ENCODE results near the gene ULK2.

ULK2 gene

DNA sequence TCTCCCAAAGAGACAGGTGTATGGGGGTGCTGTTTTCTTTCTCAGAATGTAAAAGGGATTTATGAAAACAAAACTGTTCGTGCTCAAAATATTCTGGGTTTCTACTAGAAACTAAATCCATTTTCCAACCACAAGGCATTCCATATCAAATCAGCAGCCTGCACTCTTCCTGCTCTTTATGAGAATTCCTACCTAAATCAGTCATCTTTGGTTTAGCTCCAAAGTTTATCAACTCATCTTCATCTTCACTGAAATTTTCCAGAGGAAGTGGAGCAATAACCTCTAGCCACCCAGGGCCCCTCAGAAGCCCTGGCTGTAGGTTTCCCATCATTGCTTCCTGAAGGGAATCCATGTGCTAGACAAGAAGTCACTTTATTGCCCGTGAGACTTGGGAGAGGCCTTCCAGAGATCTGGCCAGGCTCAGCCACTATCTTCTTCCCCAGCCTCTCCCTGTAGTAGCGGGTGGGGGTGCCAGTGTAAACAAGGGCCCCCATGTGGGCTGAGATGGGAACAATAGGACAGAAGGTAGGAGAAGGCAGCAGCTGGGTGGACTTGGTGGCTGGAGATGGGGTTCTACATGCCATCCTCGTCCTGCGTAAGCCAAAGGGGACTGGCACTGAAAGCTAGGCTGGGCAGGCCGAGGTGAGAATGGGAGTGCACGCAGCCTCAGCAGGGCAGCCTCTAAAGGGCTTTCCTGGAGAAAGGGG lies 97.6 kb downstream of the ULK2 start:
- Histone ChIP-seq H2BK5ac (ENCODE audit: low read depth, low read length, poor library complexity, severe bottlenecking) (no peak overlapping the region), H2BK15ac (ENCODE audit: low read depth, poor library complexity, severe bottlenecking) (peak overlapping the region; percentile 6), H4K91ac (ENCODE audit: low read length) (no peak overlapping the region), H2AK5ac (ENCODE audit: low read length, severe bottlenecking) (no peak overlapping the region), H3K14ac (ENCODE audit: low read length in 2 of 2) (no peak overlapping the region), H3K4ac (ENCODE audit: low read depth in 1 of 2, low read length in 2 of 2) (no peak overlapping the region), H3K23ac (ENCODE audit: low read length in 2 of 2) (no peak overlapping the region), H3K36me3 (ENCODE audit: control insufficient read depth in 1 of 2, insufficient read depth in 2 of 2, low read depth in 1 of 2, low read length in 2 of 2) (peaks cover 12 to 19% of the 10 kb centered on the region in 2 experiments), H2BK12ac (ENCODE audit: low read length in 2 of 2) (no peak overlapping the region), H3K18ac (ENCODE audit: low read depth in 1 of 2, low read length in 2 of 2) (no peak overlapping the region), H4K8ac (ENCODE audit: low read length) (peak overlapping the region; percentile 15), H3K9ac (ENCODE audit: low read length) (peak overlapping the region; percentile 58), H3K4me3 (ENCODE audit: insufficient read depth in 1 of 2, low read depth in 1 of 2, low read length in 2 of 2) (no peak overlapping the region), H3K9me3 (ENCODE audit: control insufficient read depth, low read length) (no peaks in the 10 kb centered on the region), H2AFZ (ENCODE audit: low read depth, low read length) (no peak overlapping the region), H3K4me2 (ENCODE audit: low read length, poor library complexity, severe bottlenecking) (no peak overlapping the region), H3K79me1 (replicated peaks; ENCODE audit: low read length, poor library complexity, severe bottlenecking) (no peaks in the 10 kb centered on the region), H3K27ac (ENCODE audit: low read length, poor library complexity, severe bottlenecking) (no peak overlapping the region), H3K27me3 (ENCODE audit: control insufficient read depth in 1 of 2, insufficient read depth in 1 of 2, low read length in 2 of 2) (no peaks in the 10 kb centered on the region), H2BK120ac (ENCODE audit: low read depth, low read length) (no peak overlapping the region), H3K4me1 (ENCODE audit: control insufficient read depth, insufficient read depth, low read depth, low read length) (peaks cover 11% of the 10 kb centered on the region)
- WGBS, result 83% methylated on average over 7 of the region's 7 CpGs
- peak; percentile 56 for DNase-seq

DNA sequence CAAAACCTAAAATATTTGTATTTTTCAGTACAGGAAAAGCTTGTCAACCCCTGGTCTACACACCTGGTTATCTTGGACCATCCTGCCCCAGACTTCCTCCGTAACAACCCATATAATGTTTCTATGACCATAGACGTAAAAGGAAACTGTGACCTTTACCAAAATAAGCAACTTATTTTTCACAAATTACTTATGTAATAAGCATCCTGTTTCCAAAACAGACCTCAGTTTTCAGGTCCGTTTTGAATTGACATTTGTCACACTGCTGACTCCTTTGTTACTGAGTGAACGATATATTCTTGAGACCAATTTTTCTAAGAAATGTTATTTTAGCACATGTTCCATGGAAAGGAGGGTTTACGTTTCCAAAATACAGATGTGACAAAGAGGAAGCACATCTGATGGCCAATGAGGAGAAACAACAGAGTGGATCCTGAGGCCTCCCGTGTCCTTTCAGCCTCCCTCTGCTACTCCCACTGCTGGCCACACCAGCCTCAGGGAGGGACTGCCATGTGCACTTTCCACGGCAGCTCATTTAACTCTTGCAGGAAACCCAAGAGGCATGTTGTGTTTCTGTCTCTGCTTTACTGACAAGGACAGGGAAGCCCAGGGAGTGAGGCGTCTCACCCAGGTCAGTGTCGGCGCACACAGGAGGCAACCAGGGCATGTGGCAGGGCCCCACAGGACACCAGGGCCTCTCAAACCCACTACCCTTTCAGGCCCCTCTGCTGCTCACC lies 99.5 kb downstream of the ULK2 start:
- H3K4me3 ChIP-seq (ENCODE audit: insufficient read depth in 1 of 2, low read depth in 1 of 2, low read length in 2 of 2), result no peak overlapping the region
- no peak overlapping the region for H3K9ac ChIP-seq (ENCODE audit: low read length)
- H2BK12ac ChIP-seq (ENCODE audit: low read length in 2 of 2), result no peak overlapping the region
- H3K79me1 ChIP-seq (replicated peaks; ENCODE audit: low read length, poor library complexity, severe bottlenecking), result no peaks in the 10 kb centered on the region
- no peak overlapping the region for H4K8ac ChIP-seq (ENCODE audit: low read length)
- no peak overlapping the region for H2BK5ac ChIP-seq (ENCODE audit: low read depth, low read length, poor library complexity, severe bottlenecking)
- H3K36me3 ChIP-seq (ENCODE audit: control insufficient read depth in 1 of 2, insufficient read depth in 2 of 2, low read depth in 1 of 2, low read length in 2 of 2), result peaks cover 1 to 12% of the 10 kb centered on the region in 2 experiments
- H2AFZ ChIP-seq (ENCODE audit: low read depth, low read length), result no peak overlapping the region
- H3K4ac ChIP-seq (ENCODE audit: low read depth in 1 of 2, low read length in 2 of 2), result no peak overlapping the region
- peaks cover 11% of the 10 kb centered on the region for H3K4me1 ChIP-seq (ENCODE audit: control insufficient read depth, insufficient read depth, low read depth, low read length)
- no peak overlapping the region for H3K4me2 ChIP-seq (ENCODE audit: low read length, poor library complexity, severe bottlenecking)
- WGBS, result 79% methylated on average over 10 of the region's 10 CpGs
- H2BK120ac ChIP-seq (ENCODE audit: low read depth, low read length), result no peak overlapping the region
- H3K27ac ChIP-seq (ENCODE audit: low read length, poor library complexity, severe bottlenecking), result no peak overlapping the region
- DNase-seq, result no peak
- peaks cover 0 to 4% of the 10 kb centered on the region in 2 experiments for H3K27me3 ChIP-seq (ENCODE audit: control insufficient read depth in 1 of 2, insufficient read depth in 1 of 2, low read length in 2 of 2)
- H2BK15ac ChIP-seq (ENCODE audit: low read depth, poor library complexity, severe bottlenecking), result no peak overlapping the region
- H4K91ac ChIP-seq (ENCODE audit: low read length), result peak overlapping the region; percentile 4
- peak overlapping the region in 1 of 2 experiments; percentile 68 for H3K14ac ChIP-seq (ENCODE audit: low read length in 2 of 2)
- peak overlapping the region; percentile 26 for H2AK5ac ChIP-seq (ENCODE audit: low read length, severe bottlenecking)
- H3K18ac ChIP-seq (ENCODE audit: low read depth in 1 of 2, low read length in 2 of 2), result no peak overlapping the region
- H3K9me3 ChIP-seq (ENCODE audit: control insufficient read depth, low read length), result no peaks in the 10 kb centered on the region
- H3K23ac ChIP-seq (ENCODE audit: low read length in 2 of 2), result no peak overlapping the region

GRCh38 chr17:19766421-19767270 lies 101.1 kb downstream of the ULK2 start:
- Histone ChIP-seq H2BK12ac (ENCODE audit: low read length in 2 of 2) (peak overlapping the region in 1 of 2 experiments; percentile 69), H3K9me3 (ENCODE audit: control insufficient read depth, low read length) (no peaks in the 10 kb centered on the region), H4K91ac (ENCODE audit: low read length) (no peak overlapping the region), H2AK5ac (ENCODE audit: low read length, severe bottlenecking) (no peak overlapping the region), H3K14ac (ENCODE audit: low read length in 2 of 2) (no peak overlapping the region), H2BK120ac (ENCODE audit: low read depth, low read length) (no peak overlapping the region), H2BK15ac (ENCODE audit: low read depth, poor library complexity, severe bottlenecking) (no peak overlapping the region), H3K4me2 (ENCODE audit: low read length, poor library complexity, severe bottlenecking) (no peak overlapping the region), H3K4me3 (ENCODE audit: insufficient read depth in 1 of 2, low read depth in 1 of 2, low read length in 2 of 2) (no peak overlapping the region), H3K18ac (ENCODE audit: low read depth in 1 of 2, low read length in 2 of 2) (no peak overlapping the region), H3K9ac (ENCODE audit: low read length) (peak overlapping the region; percentile 22), H3K79me1 (replicated peaks; ENCODE audit: low read length, poor library complexity, severe bottlenecking) (no peaks in the 10 kb centered on the region), H3K36me3 (ENCODE audit: control insufficient read depth in 1 of 2, insufficient read depth in 2 of 2, low read depth in 1 of 2, low read length in 2 of 2) (peaks cover 0 to 8% of the 10 kb centered on the region in 2 experiments), H2BK5ac (ENCODE audit: low read depth, low read length, poor library complexity, severe bottlenecking) (no peak overlapping the region), H3K27me3 (ENCODE audit: control insufficient read depth in 1 of 2, insufficient read depth in 1 of 2, low read length in 2 of 2) (peaks cover 5 to 12% of the 10 kb centered on the region in 2 experiments), H3K4ac (ENCODE audit: low read depth in 1 of 2, low read length in 2 of 2) (no peak overlapping the region), H2AFZ (ENCODE audit: low read depth, low read length) (no peak overlapping the region), H3K4me1 (ENCODE audit: control insufficient read depth, insufficient read depth, low read depth, low read length) (peaks cover 10% of the 10 kb centered on the region), H4K8ac (ENCODE audit: low read length) (no peak overlapping the region), H3K27ac (ENCODE audit: low read length, poor library complexity, severe bottlenecking) (no peak overlapping the region), H3K23ac (ENCODE audit: low read length in 2 of 2) (no peak overlapping the region)
- DNase-seq, result peak; percentile 60
- 16% methylated on average over 12 of the region's 12 CpGs for WGBS

DNA sequence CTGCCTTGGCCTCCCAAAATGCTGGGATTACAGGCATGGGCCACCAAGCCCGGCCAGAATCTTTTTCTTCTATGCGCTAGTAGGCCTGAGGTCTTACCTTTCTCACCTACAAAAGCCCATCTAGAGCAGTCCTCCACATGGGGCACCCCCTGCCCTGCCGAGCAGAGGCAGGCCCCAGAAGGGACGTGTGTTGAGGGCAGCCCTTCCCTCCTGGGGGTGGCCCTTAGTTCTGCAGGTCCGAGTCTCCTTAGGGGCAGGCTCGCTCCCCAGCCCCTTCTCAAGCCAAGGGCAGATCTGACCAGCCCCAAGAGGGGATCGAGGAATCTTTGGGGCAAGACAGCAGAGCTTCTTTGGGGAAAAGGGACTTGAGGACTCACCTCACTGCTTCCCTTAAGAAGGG lies 101.7 kb downstream of the ULK2 start:
- H3K9me3 ChIP-seq (ENCODE audit: control insufficient read depth, low read length), result no peaks in the 10 kb centered on the region
- H3K36me3 ChIP-seq (ENCODE audit: control insufficient read depth in 1 of 2, insufficient read depth in 2 of 2, low read depth in 1 of 2, low read length in 2 of 2), result peaks cover 0 to 8% of the 10 kb centered on the region in 2 experiments
- H2AFZ ChIP-seq (ENCODE audit: low read depth, low read length), result no peak overlapping the region
- no peak overlapping the region for H4K91ac ChIP-seq (ENCODE audit: low read length)
- H3K4ac ChIP-seq (ENCODE audit: low read depth in 1 of 2, low read length in 2 of 2), result no peak overlapping the region
- H2AK5ac ChIP-seq (ENCODE audit: low read length, severe bottlenecking), result no peak overlapping the region
- H3K4me1 ChIP-seq (ENCODE audit: control insufficient read depth, insufficient read depth, low read depth, low read length), result peaks cover 8% of the 10 kb centered on the region
- H3K4me2 ChIP-seq (ENCODE audit: low read length, poor library complexity, severe bottlenecking), result no peak overlapping the region
- H3K18ac ChIP-seq (ENCODE audit: low read depth in 1 of 2, low read length in 2 of 2), result no peak overlapping the region
- no peak overlapping the region for H3K23ac ChIP-seq (ENCODE audit: low read length in 2 of 2)
- no peak overlapping the region for H3K9ac ChIP-seq (ENCODE audit: low read length)
- 68% methylated on average over 7 of the region's 7 CpGs for WGBS
- no peak overlapping the region for H3K14ac ChIP-seq (ENCODE audit: low read length in 2 of 2)
- H3K27me3 ChIP-seq (ENCODE audit: control insufficient read depth in 1 of 2, insufficient read depth in 1 of 2, low read length in 2 of 2), result peaks cover 7 to 15% of the 10 kb centered on the region in 2 experiments
- H3K4me3 ChIP-seq (ENCODE audit: insufficient read depth in 1 of 2, low read depth in 1 of 2, low read length in 2 of 2), result no peak overlapping the region
- no peaks in the 10 kb centered on the region for H3K79me1 ChIP-seq (replicated peaks; ENCODE audit: low read length, poor library complexity, severe bottlenecking)
- no peak overlapping the region for H4K8ac ChIP-seq (ENCODE audit: low read length)
- H2BK15ac ChIP-seq (ENCODE audit: low read depth, poor library complexity, severe bottlenecking), result no peak overlapping the region
- H2BK120ac ChIP-seq (ENCODE audit: low read depth, low read length), result no peak overlapping the region
- H2BK5ac ChIP-seq (ENCODE audit: low read depth, low read length, poor library complexity, severe bottlenecking), result no peak overlapping the region
- no peak for DNase-seq
- no peak overlapping the region for H3K27ac ChIP-seq (ENCODE audit: low read length, poor library complexity, severe bottlenecking)
- H2BK12ac ChIP-seq (ENCODE audit: low read length in 2 of 2), result no peak overlapping the region

Measured in mesenchymal stem cell (in vitro differentiated cells and primary cell).